B cell (primary cell): ENCODE data around the gene KDM3B.

Source experiments
- CTCF ChIP-seq: fragments of 200-600 bp; IDR thresholded peaks from one replicate; pipeline ENCODE4 v1.8.0; 2022; ENCODE audit warnings: antibody characterized with exemption, mild to moderate bottlenecking
- EZH2 ChIP-seq: IDR thresholded peaks from 2 replicates; pipeline ENCODE4 v1.6.1; 2012; ENCODE audit warnings: borderline replicate concordance, low read depth, mild to moderate bottlenecking, moderate library complexity, low read length; ENCODE audit not compliant: insufficient read depth, poor library complexity, severe bottlenecking

- TF ChIP-seq CTCF: no peak
- no peak for TF ChIP-seq EZH2
Observed at GRCh38 chr5:138467711-138468132, 115.2 kb downstream of the KDM3B start.
